Measurements from ENCODE around the gene PVALEF.
"Not testable (repeated sequence)": the region's sequence is repeated elsewhere in the genome, so short reads cannot be mapped to it uniquely, and the experiment has no call there.

PVALEF gene

GRCh38 chr17:81146208-81146607, 19.1 kb upstream of the PVALEF start:
- DNase-seq, result not testable (repeated sequence)

GRCh38 chr17:81147701-81148100, 17.6 kb upstream of the PVALEF start:
- DNase-seq, result no peak

DNA sequence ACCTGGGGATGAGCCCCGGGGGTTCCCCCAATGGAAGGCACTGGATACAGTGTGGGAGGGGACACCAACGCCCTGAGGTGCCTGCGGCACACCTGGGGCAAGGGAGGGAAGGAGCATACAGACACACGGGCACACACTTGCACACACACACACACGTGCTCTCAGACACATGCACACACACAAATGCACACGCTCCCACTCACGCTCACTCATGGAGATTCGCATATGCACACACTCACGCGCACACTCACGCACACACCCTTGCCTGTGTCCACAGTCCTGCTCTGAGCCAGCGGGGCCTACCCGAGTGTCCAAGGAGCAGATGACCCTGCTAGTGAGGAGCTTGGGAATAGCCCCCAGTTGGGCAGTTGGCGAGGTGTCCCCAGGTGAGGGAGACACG, 16.7 kb upstream of the PVALEF start:
- DNase-seq, result no peak

DNA sequence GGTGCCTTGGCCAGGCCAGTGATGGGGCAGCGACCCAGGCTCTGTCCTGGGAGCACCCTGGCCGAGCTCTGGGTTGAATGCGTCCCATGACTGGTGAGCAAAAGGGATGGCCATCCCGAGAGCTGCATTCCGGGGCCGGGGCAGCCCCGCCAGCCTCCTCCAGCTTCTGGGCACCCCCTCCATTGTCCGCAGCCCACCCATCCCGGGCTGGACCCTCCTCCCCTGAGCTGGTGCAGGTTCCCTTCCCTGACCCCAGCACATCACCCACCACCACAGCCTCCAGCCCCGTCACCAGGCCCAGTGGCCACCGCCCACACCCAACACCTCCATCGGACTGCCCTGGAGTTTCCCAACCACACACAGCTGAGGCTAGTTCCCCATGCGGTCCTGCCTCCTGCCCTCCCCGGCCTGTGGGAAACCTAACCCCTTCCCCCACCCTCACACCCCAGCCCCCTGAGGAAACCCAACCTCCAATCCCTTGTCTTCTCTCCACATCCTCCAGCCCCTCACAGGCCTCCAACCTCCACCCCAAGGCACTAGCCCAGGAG, 16.2 kb upstream of the PVALEF start:
- DNase-seq, result peak; percentile 63 to 82

DNA sequence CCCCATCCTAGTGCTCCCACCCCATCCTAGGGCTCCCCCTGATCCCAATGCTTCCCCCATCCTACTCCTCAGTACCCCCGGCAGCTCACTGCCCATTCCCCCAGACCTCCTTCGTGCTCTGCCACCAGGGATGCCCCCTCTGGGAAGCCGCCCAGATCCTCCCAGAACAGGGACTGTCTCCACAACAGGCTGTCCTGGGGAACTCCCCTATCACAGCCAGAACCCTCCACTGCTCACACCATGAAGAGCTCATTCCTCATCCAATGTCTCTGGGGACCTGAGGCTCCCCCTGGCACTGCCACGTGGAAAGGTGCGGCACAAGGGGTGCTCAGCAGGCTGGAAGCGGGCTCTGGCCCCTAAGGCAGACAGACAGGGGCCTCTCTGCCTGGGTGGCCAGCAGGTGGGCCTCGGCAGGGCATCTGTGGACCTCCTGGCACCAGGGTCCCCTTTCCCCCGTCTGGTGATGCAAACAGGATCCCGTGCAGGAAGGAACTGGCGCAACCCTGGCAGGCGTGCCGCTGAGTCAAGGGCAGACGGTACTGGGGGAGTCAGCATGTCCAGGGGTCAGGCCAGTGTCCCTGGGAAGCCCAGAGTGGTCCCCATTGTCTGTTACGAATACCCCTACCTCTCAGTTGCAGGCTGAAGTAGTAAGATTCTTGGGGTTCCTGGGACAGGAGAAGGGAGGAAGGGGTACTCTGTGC, 14.8 kb upstream of the PVALEF start:
- peak; percentile 75 to 76 for DNase-seq

DNA sequence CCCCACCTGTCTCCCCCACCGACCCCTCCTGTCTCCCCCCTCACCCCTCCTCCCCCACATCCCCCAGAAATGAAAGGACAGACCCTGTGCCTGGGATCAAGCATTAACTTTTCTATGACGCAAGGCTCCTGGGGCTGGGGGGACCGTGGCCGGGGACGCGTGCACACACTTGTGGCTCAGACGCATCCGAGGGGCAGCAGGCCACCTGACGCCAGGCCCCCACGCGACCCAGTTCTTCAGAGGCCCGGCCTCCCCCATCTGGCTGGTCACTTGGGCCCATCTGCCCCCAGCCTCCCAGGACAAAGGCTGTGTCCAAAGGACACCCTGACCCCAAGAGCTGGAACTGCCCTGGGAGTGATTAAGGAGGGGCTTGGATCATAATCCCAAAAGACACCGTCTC, 14.0 kb upstream of the PVALEF start:
- DNase-seq, result no peak

- DNase-seq, result peak; percentile 11 to 19
These were observed 12.9 kb upstream of the PVALEF start for GRCh38 chr17:81152288-81152828.

DNA sequence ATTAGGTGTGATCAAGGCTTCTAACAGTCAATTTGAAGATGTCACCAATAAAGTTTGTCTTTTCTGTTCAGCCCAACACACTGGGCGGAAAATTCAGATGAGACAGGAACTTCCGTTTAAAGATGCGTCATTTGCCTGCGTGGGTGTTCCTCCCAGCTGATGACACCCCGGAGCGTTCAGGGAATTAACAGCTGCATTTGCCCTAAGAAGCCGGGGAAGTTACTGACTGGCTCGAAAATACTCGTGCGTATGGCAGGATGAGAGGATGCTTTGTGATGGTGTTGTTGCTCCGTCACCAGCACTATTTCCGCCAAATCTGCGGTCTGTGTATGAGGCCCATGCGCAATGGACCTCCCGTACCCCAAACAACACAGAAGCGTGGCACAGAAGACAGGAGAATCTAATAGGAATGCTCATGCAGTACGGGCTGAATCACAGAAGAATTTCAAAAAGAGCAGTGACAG, 11.9 kb upstream of the PVALEF start:
- peak; percentile 94 to 96 for DNase-seq

- not testable (repeated sequence) for DNase-seq
These were observed 11.3 kb upstream of the PVALEF start for GRCh38 chr17:81154016-81154415.

DNA sequence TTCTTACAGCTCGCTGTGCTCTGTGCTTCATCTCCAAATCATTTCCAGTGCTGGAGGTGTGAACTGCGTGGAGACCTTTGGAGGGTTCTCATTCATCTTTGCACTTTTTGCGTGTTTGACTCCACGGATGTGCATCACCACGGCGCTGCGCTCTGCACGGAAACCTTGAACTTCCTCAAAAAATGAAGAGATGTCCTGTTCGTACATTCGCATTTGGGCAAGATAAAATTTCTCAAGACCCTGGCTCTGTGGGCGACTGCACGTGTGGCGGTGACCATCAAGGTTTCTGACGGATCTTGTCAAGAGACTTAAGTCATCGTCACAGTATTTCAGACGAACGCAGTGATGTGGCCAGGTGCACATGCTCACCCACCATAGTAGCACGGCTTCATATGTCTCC, 10.3 kb upstream of the PVALEF start:
- peak; percentile 77 to 79 for DNase-seq

GRCh38 chr17:81156866-81157805, 8.2 kb upstream of the PVALEF start:
- no peak for DNase-seq

DNA sequence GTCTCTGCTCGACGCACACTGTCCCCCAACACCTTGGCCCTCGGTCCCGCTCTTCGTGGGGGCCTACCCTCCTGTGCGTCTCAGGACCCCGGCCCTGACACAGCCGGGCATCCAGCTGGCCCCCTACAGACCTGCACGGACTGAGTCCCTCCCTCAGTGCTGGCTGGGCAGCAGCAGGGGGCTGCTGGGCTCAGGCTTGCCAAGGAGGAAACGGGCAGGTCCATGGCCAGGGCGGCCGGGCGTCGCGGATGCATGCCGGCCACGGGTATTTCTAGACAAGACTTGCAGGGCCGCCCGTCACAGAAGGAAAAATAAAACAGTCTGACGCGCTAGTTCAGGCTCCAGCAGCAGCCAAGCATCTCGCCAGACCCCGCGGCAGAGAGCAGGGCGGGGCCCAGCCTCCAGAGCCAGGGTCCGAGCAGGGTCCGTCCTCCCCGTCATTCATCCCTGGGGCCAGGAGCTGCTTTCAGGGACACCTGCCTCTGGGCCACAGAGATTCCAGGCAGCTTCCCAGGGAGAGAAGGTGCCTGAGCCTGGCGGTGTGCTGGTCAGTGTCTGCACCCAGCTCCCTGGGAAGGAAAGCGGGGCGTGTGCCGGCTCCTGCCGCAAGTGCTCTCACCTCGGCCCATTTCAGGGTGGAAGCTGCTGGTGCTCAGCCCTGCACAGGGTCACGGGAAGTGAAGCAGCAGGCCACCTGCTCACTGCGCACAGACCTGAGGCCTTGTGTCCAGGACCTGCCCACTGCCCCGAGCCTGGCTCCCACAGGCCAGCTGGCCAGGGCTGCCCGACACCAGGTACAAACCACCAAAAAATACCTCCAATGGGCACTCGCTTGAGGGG, 7.2 kb upstream of the PVALEF start:
- no peak for DNase-seq

DNA sequence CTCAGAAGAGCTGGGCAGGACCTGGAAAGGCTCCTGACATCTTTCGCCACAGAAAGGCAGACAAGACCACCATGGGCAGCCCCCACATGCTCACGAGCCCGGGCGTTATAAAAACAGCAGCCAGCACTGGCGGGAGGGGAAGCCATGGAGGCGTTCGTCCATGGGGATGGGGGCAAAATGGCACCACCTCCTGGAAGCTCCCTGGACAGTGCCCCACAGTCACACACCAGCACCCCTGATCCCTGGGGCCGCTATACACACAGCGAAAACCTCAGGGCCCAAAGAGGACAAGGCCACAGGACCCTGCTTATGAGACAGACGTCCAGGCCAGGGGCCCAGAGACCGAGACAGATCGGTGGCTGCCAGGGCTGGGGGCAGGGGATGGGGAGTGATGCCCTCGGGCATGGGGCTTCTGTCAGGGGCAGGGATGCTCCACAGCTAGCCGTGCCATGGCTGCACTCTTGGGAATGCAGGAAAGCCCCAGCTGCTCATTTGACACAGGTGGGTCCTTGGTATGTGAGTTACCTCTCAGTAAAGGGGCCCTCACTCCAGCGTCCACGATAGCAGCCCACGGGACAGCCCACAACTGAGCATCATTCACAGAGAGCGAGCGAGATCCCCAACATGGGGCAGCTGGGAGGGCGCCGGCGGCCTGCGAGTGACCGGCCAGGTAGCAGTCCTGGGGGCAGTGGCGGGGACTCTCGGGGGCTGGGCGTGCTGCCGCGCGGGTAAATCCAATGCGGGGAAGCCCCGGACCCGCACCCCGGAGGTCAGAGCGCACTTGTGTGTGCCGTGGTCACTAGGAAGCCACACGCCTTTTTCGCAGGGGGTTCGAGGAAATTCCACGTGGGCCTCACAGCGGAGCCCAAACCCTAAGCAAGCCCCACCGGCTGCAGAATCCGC, 6.4 kb upstream of the PVALEF start:
- DNase-seq, result no peak

DNA sequence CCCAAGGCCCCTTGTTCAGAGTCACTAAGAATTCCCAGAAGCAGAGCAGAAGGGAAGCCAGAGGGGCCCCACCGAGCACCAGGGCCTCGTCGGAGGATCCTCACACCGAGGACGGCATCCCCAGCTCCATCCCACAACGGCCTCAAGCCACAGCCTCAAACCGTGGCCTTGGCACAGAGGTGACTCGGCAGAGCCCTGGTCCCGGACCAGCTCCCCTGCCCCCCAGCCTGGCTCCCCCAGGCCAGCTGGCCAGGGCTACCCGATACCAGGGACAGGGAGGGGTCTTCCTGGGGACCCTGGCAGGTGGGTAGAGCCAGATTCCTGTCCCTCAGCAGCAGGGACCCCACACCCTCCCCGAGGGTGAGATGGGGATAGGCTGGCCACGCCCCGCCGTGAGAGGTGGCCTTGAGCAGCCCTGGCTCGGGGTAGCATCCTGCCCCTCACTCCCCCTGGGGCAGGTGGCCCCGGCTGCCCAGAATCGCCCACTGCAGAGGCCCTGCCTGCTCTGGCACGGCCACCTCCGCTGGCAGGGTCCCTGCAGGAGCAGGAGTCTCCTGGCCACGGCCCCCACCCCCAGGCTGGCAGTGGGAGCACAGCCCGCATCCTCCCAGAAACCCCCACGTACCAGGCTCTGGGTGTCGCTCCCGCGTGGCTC, 5.6 kb upstream of the PVALEF start:
- DNase-seq, result no peak

DNA sequence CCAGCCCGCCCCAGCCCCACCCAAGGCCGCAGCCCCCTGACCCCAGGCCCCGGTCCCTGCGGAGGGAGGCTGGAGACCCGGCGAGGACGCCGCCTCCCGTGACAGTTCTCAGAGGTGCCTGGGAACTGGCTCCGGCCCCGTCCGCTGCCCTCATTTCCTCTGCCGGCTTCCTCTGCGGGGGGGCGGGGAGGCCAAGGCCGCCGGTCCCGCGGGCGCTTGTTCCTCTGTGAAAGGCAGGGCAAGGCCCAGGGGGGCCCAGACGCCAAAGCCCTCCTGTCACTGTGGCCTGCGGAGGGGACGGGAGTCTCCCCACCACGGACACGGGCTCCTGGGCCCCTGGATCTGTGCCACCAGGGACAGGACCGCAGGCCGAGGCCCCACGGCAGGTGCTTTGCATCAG, 5.0 kb upstream of the PVALEF start:
- DNase-seq, result peak; percentile 56 to 66

- DNase-seq, result no peak
These were observed 4.4 kb upstream of the PVALEF start for GRCh38 chr17:81160747-81161453.

GRCh38 chr17:81161536-81161935, 3.8 kb upstream of the PVALEF start:
- no peak for DNase-seq

DNA sequence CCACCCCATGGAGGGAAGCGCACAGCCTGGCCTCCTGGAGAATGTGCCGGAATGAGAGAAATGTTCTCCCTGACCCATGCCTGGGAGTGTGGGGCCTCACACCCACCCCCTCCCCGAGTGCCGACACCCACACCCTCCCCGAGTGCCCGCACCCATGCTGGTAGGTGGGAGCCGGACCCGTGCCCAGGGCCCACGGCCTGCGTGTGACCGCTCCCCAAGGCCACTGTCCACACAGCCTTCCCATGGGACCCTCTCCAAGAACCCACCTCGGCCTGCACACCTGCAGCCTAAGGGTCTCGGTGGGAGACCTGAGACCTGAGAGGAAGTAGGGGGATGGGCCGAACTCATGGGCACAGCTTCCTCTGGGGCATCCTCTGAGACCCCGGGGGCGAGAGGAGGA, 3.3 kb upstream of the PVALEF start:
- no peak for DNase-seq

DNA sequence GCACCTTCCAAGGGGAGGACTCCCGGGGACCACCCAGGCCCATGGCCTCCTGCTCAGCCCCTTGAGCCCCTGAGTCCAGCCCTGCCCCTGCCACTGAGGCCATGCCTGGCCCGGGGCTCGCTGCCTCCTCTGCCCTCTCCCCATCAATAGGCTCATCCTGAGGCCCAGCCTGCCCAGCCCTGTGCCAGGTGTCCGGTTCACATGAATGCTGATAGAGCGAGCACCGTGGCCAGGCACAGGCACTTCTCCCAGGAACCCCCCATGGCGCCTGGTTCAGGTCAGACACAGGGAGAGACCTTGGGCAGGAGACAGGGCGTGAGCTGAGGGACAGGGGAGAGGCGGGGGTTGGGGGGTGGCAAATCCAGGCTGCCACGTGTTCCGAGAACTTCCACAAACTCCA, 2.8 kb upstream of the PVALEF start:
- DNase-seq, result no peak
